Effector CD8-positive, alpha-beta T cell (primary cell): Measurements from ENCODE around the gene ZNF620.
"Not testable (repeated sequence)": the region's sequence is repeated elsewhere in the genome, so short reads cannot be mapped to it uniquely, and the experiment has no call there.

Experiments used
- DNase-seq: peaks from one replicate; lab custom pipeline; 2025; lab: John Stamatoyannopoulos, UW

ZNF620 gene

DNA sequence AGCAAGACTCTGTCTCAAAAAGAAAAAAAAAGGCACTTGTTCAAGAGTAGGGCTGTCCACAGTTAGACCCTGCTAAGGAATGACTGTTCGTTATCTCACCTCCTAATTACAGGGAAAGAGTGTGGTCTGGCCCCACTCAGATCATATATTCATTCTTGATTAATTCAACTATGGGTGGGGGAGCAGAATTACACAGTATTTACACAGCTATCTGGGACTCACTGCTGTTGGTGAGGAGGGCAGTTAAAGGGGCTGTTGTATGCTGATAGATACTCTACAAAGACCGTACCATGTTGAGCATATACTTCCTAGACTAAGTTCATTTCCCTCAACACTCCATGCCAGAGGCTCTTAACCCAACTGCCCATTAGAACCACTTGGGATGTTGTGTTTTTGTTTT lies 3.8 kb upstream of the ZNF620 start:
- no peak for DNase-seq

DNA sequence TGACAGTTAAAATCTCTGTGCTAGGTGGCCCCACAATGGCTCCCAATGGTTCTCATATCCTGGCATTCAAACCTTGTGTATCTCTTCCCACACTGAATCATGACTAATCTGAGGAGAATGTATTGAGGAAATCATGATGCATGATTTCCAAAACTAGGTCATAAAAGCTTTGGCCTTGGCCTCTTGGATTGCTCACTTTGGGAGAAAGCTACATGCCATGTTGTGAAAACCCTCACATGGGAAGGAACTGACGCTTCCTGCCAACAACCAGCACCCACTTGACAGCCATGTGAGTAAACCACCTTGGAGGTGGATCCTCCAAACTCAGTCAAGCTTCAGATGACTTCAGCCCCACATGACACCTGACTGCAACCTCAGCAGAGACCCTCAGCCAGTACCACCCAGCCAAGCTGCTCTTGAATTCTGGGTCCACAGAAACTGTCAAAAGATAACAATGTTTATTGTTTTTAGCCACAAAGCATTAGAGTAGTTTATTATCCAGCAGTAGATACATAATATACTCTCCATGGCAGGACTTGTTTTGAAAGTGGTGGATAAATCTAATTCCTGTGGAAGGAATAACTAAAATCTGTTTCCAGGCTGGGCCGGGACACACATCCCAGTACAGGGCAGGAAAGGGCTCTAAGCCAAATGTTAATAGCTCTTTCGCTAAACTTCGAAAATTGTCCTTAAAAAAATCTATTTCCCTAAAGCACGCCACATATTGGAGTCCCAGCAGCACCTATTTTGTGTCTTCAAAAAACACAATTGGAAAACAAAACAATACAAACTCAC lies 1.0 kb upstream of the ZNF620 start:
- DNase-seq: no peak

DNA sequence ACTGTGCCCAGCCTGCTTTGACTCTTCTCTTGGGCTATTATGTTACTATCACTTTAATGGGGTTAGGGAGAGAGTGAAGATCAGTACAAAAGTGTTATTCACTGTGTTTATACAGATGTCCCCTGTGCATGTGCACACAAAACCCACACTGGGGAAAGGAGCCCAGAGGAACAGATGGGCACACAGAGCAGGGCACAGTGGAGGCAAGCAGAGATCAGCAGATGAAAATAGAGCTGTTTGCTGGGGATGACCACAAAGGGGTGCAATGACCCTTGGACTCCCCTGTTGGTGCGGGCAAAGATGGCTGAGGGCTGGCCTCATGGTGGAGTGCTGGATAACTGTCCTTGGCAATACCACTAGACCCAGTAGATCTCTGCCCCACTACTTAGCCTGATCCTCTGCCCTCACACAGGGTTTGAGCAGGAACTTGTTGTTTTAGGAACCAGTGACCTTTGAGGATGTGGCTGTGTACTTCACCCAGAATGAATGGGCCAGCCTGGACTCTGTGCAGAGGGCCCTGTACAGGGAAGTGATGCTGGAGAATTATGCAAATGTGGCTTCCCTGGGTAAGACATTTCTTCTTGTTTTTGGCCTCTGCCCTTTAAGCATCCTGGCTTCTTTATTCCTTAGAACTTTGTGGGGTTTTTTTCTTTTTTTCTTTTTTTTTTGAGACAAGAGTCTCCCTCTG lies 5.3 kb downstream of the ZNF620 start:
- no peak for DNase-seq

DNA sequence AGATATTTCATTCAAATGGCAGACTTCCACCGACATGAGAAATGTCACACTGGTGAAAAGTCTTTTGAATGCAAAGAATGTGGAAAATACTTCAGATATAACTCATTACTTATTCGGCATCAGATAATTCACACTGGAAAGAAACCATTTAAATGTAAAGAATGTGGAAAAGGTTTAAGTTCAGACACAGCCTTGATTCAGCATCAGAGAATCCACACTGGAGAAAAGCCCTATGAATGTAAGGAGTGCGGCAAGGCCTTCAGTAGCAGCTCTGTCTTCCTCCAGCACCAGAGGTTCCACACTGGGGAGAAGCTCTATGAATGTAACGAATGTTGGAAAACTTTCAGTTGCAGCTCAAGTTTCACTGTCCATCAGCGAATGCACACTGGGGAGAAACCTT lies 10.4 kb downstream of the ZNF620 start:
- DNase-seq: no peak

DNA sequence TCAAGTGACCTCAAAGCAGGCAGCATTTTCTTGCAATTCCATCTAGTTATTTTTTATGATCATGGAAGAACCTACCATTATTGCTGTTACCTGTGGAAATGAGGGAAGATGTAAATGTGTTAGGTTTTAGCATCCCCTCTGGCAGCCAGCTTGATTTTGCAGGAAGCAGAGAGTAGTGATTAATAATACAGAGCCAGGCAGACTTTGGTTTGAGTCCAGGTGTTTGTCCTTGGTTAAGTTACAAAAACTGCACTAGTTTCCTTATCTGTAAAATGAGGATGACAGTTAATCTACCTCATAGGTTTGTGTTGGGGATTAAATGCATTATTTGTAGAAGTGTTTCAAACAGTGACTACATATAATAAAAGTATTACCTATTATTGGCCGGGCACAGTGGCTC lies 12.2 kb downstream of the ZNF620 start:
- no peak for DNase-seq

DNA sequence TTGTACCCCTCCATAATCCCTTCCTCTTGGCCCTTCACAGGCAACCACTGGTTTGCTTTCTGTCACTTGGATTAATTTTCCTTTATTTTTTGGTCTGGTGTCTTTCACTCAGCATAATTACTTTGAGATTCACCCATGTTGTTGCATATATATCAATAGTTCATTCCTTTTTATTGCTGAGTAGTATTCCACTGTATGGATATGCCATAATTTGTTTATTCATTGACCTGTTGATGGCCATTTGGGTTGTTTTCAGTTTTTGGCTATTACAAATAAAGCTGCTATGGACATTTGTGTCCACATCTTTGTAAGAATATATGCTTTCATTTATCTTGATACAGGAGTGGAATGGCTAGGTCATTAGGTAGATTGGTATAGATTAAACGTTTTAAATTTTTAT lies 13.0 kb downstream of the ZNF620 start:
- no peak for DNase-seq

DNA sequence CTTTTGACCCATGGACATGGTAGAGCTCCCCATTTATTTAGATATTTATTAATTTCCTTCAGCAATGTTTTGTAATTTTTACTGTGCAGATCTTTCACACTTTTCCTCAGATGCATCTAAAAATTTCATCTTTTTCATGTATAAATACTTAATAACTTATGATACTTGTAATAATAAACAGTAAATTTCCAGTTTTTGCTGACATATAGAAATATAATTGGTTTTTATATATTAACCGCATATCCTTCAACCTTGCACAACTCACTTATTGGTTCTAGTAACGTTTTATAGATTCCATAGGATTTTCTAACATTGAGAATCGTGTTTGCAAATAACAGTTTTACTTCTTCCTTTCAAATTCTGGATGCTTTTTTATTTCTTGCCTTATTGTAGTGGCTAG lies 15.4 kb downstream of the ZNF620 start:
- no peak for DNase-seq

DNA sequence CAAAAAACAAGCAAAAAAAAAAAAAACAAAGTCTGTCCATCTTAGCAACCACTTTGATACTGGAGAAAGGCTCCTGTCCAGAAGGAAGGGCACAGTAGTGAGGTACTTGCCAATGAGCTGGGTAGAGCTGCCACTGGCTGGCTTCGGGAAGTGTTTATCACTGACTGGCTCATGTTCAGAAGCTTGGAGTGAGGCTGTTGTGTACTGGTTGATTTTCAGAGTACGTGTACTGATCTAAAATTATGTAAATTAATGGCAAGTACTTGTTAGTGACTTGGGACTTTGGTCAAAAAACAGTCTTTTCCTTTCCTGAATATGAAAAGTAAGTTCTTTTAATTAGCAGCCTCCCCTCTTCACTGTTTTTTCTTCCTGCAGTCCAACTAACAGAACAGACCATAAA lies 17.9 kb downstream of the ZNF620 start:
- no peak for DNase-seq

DNA sequence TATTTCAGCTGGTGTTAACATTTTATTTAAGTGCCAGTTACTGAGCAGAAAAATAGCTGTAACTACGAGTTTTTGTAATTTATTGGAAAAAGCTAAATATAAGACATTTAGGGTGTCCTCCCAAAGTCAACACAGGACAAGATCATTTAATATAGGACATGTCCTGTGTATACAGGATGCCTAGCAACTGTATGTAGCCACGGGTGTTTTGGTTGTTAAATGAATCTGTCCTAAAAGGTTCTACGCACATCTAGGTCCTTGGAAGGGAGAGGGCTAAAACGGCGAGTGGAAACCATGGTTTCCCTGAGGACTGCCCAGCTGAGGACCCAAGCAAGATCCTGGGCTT lies 18.4 kb downstream of the ZNF620 start:
- no peak for DNase-seq

DNA sequence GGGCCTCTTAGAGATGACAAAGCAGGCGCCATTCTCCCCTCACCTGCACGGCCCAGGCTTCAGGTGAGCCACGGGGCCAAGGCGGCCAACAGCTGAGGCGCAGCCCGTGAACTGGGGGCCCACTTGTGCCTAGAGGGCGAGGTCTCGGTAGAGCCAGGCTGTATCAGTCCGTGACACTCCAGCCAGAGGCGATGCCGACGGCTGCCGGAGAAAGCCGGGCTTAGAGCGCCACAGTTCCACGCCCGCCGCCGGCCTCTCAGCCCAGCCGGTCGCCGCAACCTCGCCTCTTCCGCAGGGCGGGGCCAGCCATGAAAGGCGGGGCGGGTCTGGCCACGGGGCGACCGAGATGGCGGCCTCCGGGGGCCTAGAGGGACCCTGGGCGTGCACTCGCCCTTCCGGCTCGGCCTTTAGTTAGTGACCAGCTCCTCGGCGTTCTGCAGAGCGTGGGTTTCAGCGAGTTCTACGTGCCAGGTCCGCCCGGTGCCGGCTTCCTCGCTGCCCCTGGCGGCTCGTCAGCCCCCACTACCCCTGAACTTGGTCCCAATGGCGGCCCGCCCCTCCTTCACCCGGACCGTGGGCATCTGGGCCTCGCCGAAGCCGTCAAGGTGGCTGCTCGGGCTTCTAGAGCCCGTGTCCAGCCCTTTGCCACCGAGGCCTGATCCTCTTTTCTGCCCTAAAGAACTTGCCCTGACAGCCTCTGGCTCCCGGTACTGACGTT lies 18.9 kb downstream of the ZNF620 start, which contains the start of gene ZNF621:
Gene ZNF621, plus strand, starts transcription at position 393 of the 718 bp plus-strand sequence. CDS start 881 bp downstream, outside the sequence.
- peak; percentile 64 for DNase-seq

DNA sequence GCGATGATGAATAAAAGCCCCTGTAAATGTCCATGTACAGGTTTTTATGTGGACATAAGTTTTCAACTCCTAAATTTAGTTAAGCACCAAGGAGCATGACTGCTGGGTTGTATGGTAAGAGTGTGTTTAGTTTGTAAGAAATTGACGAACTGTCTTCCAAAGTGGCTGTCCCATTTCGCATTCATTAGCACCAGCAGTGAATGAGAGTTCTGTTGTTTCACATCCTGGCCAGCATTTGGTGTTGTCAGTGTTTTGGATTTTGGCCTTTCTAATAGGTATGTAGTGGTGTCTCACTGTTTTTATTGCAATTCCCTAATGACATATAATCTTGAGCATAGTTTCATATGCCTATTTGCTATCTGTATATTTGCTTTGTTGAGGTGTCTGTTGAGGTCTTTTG lies 22.6 kb downstream of the ZNF620 start:
- no peak for DNase-seq

DNA sequence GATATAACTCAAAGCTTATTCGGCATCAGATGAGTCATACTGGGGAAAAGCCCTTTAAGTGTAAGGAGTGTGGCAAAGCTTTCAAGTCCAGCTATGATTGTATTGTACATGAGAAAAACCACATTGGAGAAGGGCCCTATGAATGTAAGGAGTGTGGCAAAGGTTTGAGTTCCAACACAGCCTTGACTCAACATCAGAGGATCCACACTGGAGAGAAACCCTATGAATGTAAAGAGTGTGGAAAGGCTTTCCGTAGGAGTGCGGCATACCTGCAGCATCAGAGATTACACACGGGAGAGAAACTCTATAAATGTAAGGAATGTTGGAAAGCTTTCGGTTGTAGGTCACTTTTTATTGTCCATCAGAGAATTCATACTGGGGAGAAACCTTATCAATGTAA lies 26.4 kb downstream of the ZNF620 start:
- no peak for DNase-seq

DNA sequence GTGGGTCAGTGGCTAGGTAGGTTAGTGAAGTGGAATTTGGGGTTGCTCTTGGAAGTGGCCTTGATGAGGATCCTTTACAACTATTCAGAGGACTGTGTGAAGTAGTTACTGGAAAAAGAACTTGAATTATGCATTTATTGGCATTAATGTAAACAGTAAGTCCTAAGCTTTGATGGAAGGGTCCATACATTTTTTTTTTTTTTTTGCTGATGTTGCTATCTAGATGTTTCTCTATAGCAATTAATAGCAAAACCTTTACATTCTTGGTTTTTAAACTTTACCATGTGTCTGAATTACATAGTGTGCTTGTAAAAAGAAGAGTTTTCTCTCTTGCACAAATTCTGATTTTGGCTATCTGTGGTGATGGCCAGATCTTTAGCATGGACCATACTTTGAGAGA lies 28.4 kb downstream of the ZNF620 start:
- DNase-seq: no peak

DNA sequence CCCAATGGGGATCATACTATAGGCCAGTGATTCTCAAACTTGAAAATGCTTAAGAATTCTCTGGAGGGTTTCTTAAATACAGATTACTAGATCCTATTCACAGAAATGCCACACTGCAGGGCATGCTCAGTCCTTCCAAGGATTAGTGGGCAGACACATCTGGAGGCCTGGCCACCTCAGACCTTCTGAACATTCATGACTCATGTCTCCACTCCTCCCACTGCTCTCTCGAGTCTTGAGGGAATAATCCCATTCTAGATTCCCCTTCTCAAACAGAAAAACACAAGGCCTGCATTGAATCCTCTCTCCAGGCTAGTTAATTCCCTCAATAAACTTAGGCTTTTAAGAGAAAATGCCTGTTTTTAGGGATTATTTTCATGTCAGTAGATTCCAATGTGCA lies 41.0 kb downstream of the ZNF620 start:
- no peak for DNase-seq

DNA sequence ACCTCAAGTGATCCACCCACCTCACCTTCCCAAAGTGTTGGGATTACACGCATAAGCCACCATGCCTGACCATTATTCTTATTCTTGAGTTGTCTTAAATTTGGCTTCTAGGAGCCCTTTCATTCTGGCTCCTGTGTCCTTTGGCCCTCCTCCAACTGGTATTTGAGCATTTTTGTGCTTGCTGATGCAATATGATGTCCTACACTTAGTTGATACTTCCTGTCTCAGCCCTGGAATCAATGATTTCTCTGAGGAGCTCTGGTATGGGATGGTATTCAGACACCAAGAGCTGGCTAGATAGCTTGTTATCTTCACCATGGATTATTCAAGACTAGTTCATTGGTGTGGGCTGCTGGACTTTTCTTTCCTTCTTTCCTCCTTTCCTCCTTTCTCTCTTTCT lies 44.3 kb downstream of the ZNF620 start:
- DNase-seq: no peak

DNA sequence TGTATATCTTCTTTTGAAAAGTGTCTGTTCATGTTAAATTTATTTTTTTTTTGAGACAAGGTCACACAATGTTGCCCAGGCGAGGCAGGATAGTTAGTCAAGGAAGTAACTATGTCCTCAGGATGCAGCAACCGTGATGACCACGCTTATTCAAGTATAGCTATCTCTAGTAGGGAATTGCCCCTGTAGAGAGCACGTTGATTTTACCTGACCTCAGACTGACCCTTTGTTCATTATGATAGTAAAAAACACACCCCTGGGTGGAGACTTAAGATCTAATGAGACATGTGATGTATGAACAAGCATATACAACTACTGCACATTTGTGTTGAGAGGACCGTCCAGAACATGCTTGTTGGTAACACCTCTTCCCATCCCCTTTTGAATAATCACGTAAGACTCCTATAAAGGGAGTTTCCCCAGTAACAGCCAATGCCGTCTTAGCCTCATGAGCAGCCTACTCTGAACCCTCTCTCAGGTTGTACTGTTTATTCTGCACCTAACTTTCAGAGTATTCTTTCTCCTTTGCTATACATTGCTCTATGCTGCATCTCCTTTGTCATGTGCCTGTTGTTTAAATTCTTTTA lies 51.8 kb downstream of the ZNF620 start:
- DNase-seq: no peak

DNA sequence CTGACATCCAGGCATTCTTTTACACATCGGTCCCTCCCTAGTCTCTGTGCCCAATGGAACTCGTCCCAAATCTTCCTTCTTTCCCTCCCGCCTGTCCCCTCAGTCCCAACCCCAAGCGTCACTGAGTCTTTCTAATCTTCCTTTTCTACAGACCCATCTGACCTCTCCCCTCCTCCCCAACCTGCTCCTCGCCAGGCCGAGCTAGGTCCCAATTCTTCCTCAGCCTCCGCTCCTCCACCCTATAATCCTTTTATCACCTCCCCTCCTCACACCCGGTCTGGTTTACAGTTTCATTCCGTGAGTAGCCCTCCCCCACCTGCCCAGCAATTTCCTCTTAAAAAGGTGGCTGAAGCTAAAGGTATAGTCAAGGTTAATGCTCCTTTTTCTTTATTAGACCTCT lies 56.6 kb downstream of the ZNF620 start:
- not testable (repeated sequence) for DNase-seq

DNA sequence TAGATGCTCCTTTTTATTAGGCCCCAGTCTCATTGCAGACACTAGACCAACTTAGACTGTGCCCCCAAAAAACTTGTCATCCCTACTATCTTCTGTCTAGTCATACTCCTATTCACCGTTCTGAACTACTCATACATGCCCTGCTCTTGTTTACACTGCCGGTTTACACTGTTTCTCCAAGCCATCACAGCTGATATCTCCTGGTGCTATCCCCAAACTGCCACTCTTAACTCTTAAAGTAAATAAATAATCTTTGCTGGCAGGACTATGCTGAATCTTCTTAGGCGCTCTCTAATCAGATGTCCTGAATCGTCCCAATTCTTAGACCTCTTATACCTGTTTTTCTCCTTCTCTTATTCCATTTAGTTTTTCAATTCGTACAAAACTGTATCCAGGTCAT lies 59.8 kb downstream of the ZNF620 start:
- not testable (repeated sequence) for DNase-seq

DNA sequence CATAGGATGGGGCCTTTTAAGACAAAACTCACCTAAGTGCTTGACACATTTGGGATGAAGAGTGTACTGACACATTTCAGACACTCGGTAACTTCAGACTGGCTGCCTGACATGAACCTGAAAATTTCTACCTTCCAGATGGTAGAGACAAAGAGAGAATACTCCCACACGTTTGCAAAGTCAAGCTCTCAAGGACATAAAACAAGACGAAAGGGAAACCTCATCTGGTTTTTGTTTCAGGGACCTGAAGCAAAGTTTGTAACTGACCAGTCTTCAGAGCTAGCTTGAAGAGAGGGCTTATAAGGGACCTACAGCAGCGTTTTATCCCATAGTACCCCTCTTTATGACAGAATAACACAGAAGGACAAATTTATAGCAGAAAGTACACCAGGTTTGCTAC lies 60.9 kb downstream of the ZNF620 start:
- no peak for DNase-seq
